ENCODE data around the gene FCSK. TPM values are rescaled to one million over a fixed set of nuclear protein-coding genes. Genes with fewer than 3 reads are reported as not detected.

Gene FCSK
- total and polyA plus RNA-seq, 2 of the 13 experiments (the other 11 are each of a cell fraction or from before 2014, with no cell fraction given), result 9.1 to 19.2 TPM

- no peaks in the 10 kb centered on the region for H3K79me2 ChIP-seq (ENCODE audit: insufficient read depth, low read length)
Observed at GRCh38 chr16:70474320-70475053, 20.1 kb downstream of the FCSK start.

More at GRCh38 chr16:70474320-70475053, 20.1 kb downstream of the FCSK start:
- no peak for TF ChIP-seq TBX2 (CRISPR knock-in tag; IDR thresholded peaks at IDR 0.05; ENCODE audit: borderline replicate concordance)
- TF ChIP-seq EP300 (IDR thresholded peaks at IDR 0.05; ENCODE audit: low read depth in 2 of 2, low read length in 2 of 2), result no peak
- TF ChIP-seq EP300 (CRISPR knock-in tag; IDR thresholded peaks at IDR 0.05; ENCODE audit: borderline replicate concordance), result no peak
- TF ChIP-seq, protein P1, sequence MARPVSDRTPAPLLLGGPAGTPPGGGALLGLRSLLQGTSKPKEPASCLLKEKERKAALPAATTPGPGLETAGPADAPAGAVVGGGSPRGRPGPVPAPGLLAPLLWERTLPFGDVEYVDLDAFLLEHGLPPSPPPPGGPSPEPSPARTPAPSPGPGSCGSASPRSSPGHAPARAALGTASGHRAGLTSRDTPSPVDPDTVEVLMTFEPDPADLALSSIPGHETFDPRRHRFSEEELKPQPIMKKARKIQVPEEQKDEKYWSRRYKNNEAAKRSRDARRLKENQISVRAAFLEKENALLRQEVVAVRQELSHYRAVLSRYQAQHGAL (CRISPR knock-in tag; IDR thresholded peaks at IDR 0.05; ENCODE audit: not compliant biosample characterization), result no peak
- no peak for TF ChIP-seq JUND (CRISPR knock-in tag; IDR thresholded peaks at IDR 0.05)
- TF ChIP-seq, protein P2, sequence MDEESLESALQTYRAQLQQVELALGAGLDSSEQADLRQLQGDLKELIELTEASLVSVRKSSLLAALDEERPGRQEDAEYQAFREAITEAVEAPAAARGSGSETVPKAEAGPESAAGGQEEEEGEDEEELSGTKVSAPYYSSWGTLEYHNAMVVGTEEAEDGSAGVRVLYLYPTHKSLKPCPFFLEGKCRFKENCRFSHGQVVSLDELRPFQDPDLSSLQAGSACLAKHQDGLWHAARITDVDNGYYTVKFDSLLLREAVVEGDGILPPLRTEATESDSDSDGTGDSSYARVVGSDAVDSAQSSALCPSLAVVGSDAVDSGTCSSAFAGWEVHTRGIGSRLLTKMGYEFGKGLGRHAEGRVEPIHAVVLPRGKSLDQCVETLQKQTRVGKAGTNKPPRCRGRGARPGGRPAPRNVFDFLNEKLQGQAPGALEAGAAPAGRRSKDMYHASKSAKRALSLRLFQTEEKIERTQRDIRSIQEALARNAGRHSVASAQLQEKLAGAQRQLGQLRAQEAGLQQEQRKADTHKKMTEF (CRISPR knock-in tag; IDR thresholded peaks at IDR 0.05), result no peak
- TF ChIP-seq SIX1 (CRISPR knock-in tag; IDR thresholded peaks at IDR 0.05; ENCODE audit: borderline replicate concordance), result no peak
- no peak for TF ChIP-seq ELF1 (CRISPR knock-in tag; IDR thresholded peaks at IDR 0.05)
- TF ChIP-seq HMGA1 (CRISPR knock-in tag; conservative IDR thresholded peaks at IDR 0.05), result no peak
- Histone ChIP-seq H3K9me3 (ENCODE audit: low read length) (no peaks in the 10 kb centered on the region), H3K27ac (ENCODE audit: extremely low read length, insufficient read depth, low read length) (no peak overlapping the region), H4K20me1 (ENCODE audit: insufficient read depth, low read length) (no peaks in the 10 kb centered on the region), H2AFZ (ENCODE audit: low read length) (no peak overlapping the region), H3K4me1 (ENCODE audit: insufficient read depth, low read length) (peaks cover 5% of the 10 kb centered on the region; the same call in 1 of the 2 replicates), H3K4me3 (replicated peaks in 1 of 3; ENCODE audit: insufficient read depth in 1 of 3, low read depth in 2 of 3, low read length in 3 of 3) (no peak overlapping the region), H3K27me3 (ENCODE audit: control insufficient read depth in 1 of 2, insufficient read depth in 2 of 2, low read length in 2 of 2) (no peaks in the 10 kb centered on the region), H3K4me2 (ENCODE audit: low read depth, low read length) (no peak overlapping the region), H3K9ac (ENCODE audit: insufficient read depth, low read depth, low read length) (no peak overlapping the region), H3K36me3 (replicated peaks in 1 of 2; ENCODE audit: control insufficient read depth in 1 of 2, insufficient read depth in 2 of 2, low read length in 2 of 2) (peaks cover 7 to 9% of the 10 kb centered on the region in 2 experiments; a peak in 4 of 5 replicates)
- in situ Hi-C loops (cut with HindIII; ENCODE audit: extremely low pct_ligation_motif_present, low pct_unique_long_range_greater_than_20kb) (no loop called here), intact Hi-C loops (cut with micrococcal nuclease; ENCODE audit: unreplicated experiment) (no loop called here)
- DNase-seq (ENCODE audit: low spot score) (no peak), ATAC-seq (no peak), FAIRE-seq (no peak)
- no TSS peak for BruUV-seq (replicated peaks)
- CTCF ChIA-PET (ENCODE audit: low intra/inter-chr PET ratio, low total read pairs), result no interaction called here
- POLR2A ChIA-PET, result no interaction called here
- WGBS (ENCODE audit: low lambda C conversion rate), result 96% methylated on average over 7 of the region's 22 CpGs

All from HepG2 (cell line).